ENCODE results near the gene IL20RB.

The IL20RB gene

GRCh38 chr3:136932523-136932922 is 25.3 kb upstream of the IL20RB start:
- TF ChIP-seq CTCF (conservative IDR thresholded peaks at IDR 0.05; ENCODE audit: low read depth, low read length) = no peak
- DNase-seq (ENCODE audit: low read depth) = peak; percentile 74

DNA sequence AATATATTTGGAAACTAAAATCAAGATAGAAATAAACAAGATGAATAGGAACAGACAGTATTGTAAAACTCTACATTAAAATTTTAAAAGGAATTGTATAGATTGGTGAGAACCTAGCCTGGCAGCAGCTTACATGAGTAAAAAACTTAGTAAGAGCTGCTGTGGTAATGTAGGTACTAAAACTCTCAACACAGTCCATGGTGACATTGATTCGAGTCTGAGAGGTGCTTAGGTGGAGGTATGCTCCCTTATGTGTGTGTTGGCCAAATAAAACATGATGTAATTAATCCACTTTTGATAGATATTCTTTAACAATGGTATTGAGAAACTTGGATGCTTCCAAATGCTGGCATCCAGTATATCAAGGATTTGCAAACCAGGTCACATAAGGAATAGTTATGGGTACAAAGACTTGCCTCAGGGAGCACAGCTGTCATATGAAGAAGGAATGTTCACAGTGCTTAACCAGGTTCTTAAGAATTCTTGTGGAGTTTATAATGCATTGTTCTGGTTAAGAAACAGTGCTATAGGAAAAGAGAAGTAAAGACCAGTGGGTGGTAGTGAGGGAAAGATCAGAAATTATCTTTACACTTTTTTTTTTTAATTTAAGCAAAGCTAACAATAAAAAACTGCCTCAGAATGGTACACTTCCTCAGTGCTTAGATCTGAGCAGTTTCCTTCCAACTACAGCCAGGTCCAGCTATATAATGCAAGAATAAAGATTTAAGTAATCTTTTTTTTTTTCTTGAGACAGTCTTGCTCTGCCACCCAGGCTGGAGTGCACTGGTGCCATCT is 24.6 kb upstream of the IL20RB start:
- DNase-seq (ENCODE audit: low read depth) = no peak
- TF ChIP-seq CTCF (conservative IDR thresholded peaks at IDR 0.05; ENCODE audit: low read depth, low read length) = no peak
- no peak overlapping the region for H3K4me3 ChIP-seq (ENCODE audit: low read depth, low read length)

More at GRCh38 chr3:136932523-136932922, 25.3 kb upstream of the IL20RB start:
- no peak overlapping the region for H3K4me3 ChIP-seq (ENCODE audit: low read depth, low read length)

- DNase-seq (ENCODE audit: low read depth) = no peak
- no peak overlapping the region for H3K4me3 ChIP-seq (ENCODE audit: low read depth, low read length)
- TF ChIP-seq CTCF (conservative IDR thresholded peaks at IDR 0.05; ENCODE audit: low read depth, low read length) = no peak
These were observed 20.6 kb upstream of the IL20RB start for GRCh38 chr3:136937175-136937574.

DNA sequence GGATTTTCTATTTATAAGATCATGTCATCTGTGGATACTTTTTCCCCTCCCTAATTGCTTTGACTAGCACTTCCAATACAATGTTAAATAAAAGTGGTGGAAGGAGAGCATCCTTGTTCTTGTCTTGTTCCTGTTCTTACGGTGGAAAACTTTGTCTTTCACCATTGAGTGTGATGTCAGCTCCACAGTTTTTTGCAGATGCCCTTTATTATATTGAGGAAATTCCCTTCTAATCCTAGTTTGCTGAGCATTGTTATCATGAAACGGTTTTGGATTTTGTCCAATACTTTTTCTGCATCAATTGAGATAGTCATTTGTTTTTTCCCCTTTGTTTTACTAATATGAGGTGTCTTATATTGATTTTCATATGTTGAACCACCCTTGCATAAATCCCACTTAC is 19.9 kb upstream of the IL20RB start:
- no peak for DNase-seq (ENCODE audit: low read depth)
- no peak overlapping the region for H3K4me3 ChIP-seq (ENCODE audit: low read depth, low read length)
- TF ChIP-seq CTCF (conservative IDR thresholded peaks at IDR 0.05; ENCODE audit: low read depth, low read length) = no peak

DNA sequence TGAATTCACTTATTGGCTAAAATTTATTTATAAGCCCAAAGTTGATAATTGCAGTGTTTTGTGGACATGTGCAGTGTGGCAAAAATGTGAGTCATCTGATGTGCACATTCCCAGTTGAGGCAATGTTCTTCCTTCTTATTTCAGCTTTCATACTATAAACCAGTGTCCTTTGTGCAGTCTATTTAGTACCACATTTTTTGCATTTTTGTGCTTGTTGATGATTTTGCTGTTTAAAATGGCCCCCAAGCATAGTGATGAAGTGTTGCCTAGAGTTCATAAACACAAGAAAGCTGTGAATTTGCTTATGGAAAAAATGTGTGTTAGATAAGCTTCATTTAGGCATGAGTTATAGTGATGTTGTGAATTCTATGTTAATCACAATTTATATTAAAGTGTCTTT is 19.4 kb upstream of the IL20RB start:
- H3K4me3 ChIP-seq (ENCODE audit: low read depth, low read length) = no peak overlapping the region
- no peak for TF ChIP-seq CTCF (conservative IDR thresholded peaks at IDR 0.05; ENCODE audit: low read depth, low read length)
- DNase-seq (ENCODE audit: low read depth) = peak; percentile 72

- no peak for DNase-seq (ENCODE audit: low read depth)
- TF ChIP-seq CTCF (conservative IDR thresholded peaks at IDR 0.05; ENCODE audit: low read depth, low read length) = no peak
- H3K4me3 ChIP-seq (ENCODE audit: low read depth, low read length) = no peak overlapping the region
These were observed 18.3 kb upstream of the IL20RB start for GRCh38 chr3:136939489-136939888.

DNA sequence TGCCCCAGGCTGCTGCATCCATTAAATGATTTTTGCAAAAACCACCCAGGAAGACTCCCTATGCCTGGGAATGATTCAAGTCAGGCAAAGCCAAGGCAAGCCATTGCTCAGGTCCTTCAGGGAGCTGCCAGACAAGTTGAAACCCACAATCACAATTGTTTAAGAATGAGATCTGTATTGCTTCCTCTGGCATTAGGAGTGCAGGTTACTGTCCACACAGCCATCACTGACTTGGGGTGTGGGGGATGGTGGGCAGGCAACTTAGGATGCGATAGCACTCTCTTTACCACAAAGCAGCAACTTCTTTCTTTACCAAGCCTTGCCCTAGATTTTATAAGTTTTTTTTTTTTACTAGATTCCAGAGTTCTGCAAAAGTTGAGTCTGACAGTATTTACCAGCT is 15.0 kb upstream of the IL20RB start:
- H3K4me3 ChIP-seq (ENCODE audit: low read depth, low read length) = no peak overlapping the region
- no peak for TF ChIP-seq CTCF (conservative IDR thresholded peaks at IDR 0.05; ENCODE audit: low read depth, low read length)
- DNase-seq (ENCODE audit: low read depth) = no peak
